Suprapubic skin (tissue), 4 donors: Measurements from ENCODE around the gene ATXN10. TPM values are rescaled to one million over a fixed set of nuclear protein-coding genes. Genes with fewer than 3 reads are reported as not detected.
"Not testable (repeated sequence)": the region's sequence is repeated elsewhere in the genome, so short reads cannot be mapped to it uniquely, and the experiment has no call there.

Source experiments
- DNase-seq, 2 donors: peaks; one replicate each; pipeline ENCODE4 v3.0.0-alpha.2; 2019; ENCODE audit warnings: low spot score in 2 of 2
- H3K27ac ChIP-seq: fragments of 200-600 bp; sonication (generic); one replicate; pipeline ENCODE4 v1.5.1; 2019
- H3K27me3 ChIP-seq: fragments of 200-600 bp; sonication (generic); one replicate; pipeline ENCODE4 v1.5.1; 2019
- H3K36me3 ChIP-seq: fragments of 200-600 bp; sonication (generic); one replicate; pipeline ENCODE4 v1.5.1; 2019
- H3K4me1 ChIP-seq: fragments of 200-600 bp; sonication (generic); one replicate; pipeline ENCODE4 v1.5.1; 2019
- H3K4me3 ChIP-seq: fragments of 200-600 bp; sonication (generic); one replicate; pipeline ENCODE4 v1.5.1; 2019; ENCODE audit warnings: mild to moderate bottlenecking
- H3K9me3 ChIP-seq: fragments of 200-600 bp; sonication (generic); one replicate; pipeline ENCODE4 v1.5.1; 2019
- CTCF ChIP-seq, 2 donors: fragments of 200-600 bp in 1 of 2; fragments of 450-650 bp in 1 of 2; sonication (generic) in 1 of 2; IDR thresholded peaks; one replicate each; pipeline ENCODE4 v1.5.1; 2016 to 2019; ENCODE audit warnings: antibody characterized with exemption in 2 of 2, mild to moderate bottlenecking in 1 of 2, moderate library complexity in 1 of 2
- EP300 ChIP-seq: sonication (generic); formaldehyde crosslinking; IDR thresholded peaks from one replicate; pipeline ENCODE4 v1.6.1; 2017; ENCODE audit warnings: antibody characterized with exemption
- POLR2A ChIP-seq, 2 donors: fragments of 450-650 bp; IDR thresholded peaks; one replicate each; pipeline ENCODE4 v1.6.1; 2017; ENCODE audit warnings: antibody characterized with exemption in 2 of 2, mild to moderate bottlenecking in 2 of 2, moderate library complexity in 2 of 2
- POLR2AphosphoS5 ChIP-seq, 3 donors: sonication (generic); formaldehyde crosslinking; IDR thresholded peaks; one replicate each; pipeline ENCODE4 v1.6.1; 2017; ENCODE audit warnings: antibody characterized with exemption in 3 of 3
- WGBS: methylation state at CpG from one replicate; pipeline ENCODE4 v1.1.5; 2018; 5-methylcytosine and 5-hydroxymethylcytosine counted together
- total RNA-seq, 4 donors: library from RNA; depleted of rRNA; stranded (reverse); fragments of >200 nt; gene quantifications; one replicate each; pipeline ENCODE4 v1.1.0, GENCODE V29; 2016

Gene ATXN10
- total RNA-seq = 10 to 100 TPM; 63.2 to 79.0 (median 68.8) TPM

GRCh38 chr22:45671783-45672563 lies at the start of gene ATXN10:
Gene ATXN10 (plus strand): TSS chr22:45671834. CDS start chr22:45672064, 230 bp downstream.
- Histone ChIP-seq H3K4me3 (peak within 1 kb of the TSS; percentile 73), H3K9me3 (no peaks in the 10 kb centered on the region), H3K27ac (peak within 1 kb of the TSS; percentile 84), H3K27me3 (no peaks in the 10 kb centered on the region), H3K36me3 (no peaks in the 10 kb centered on the region), H3K4me1 (peaks cover 26% of the 10 kb centered on the region)
- peak in 1 of 2 donors; percentile 71 for DNase-seq
- WGBS = 0% methylated on average over 16 of the region's 89 CpGs
- TF ChIP-seq POLR2AphosphoS5 (IDR thresholded peaks at IDR 0.05) (no peak), POLR2A (IDR thresholded peaks at IDR 0.05) (peak in 1 of 2 donors; percentile 14), EP300 (no peak)

DNA sequence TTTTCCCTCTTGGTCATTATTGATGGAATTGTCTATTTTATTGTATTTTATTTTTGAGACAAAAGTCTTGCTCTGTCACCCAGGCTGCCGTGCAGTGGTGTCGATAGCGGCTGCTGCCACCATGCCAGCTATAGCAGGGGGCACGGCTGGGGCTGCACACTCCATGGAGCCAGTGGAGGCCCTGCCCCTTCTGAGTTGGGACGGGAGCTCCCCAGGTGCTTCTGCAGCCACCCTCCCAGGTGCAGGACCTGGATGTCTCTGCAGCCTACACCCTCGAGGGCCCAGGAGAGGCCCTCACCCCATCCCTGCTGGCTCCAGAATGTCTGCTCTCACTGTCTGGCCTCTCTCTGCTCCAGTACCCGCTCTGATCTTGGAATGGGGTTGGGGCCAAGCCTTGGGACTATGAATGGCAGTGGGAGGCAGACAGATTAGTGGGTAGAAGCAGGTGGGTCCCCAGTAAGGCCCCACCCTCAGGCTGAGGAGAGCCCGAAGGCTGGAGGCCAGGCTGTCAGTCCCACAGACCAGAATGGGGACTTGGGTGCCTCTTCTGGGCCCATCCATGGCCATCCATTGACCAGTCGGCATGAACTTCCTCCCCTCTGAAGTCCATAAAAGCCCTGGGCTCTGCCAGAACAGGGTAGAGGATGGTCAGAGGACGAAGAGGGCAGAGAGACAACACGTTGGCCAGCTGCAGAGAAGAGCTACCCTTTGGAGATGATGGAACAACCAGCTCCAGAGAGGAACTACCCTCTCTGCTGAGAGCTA lies 49.6 kb upstream of the ATXN10 start:
- no peak for TF ChIP-seq EP300
- TF ChIP-seq POLR2AphosphoS5 (IDR thresholded peaks at IDR 0.05) = no peak
- no peak for TF ChIP-seq CTCF (IDR thresholded peaks at IDR 0.05)
- TF ChIP-seq POLR2A (IDR thresholded peaks at IDR 0.05) = no peak
- H3K27ac ChIP-seq = no peak overlapping the region
- 92% methylated on average over 7 of the region's 11 CpGs for WGBS

GRCh38 chr22:45623464-45624145 lies 48.0 kb upstream of the ATXN10 start:
- H3K9me3 ChIP-seq, H3K27me3 ChIP-seq, DNase-seq, H3K36me3 ChIP-seq, H3K27ac ChIP-seq, H3K4me3 ChIP-seq: not testable (repeated sequence)
- peaks cover 16% of the 10 kb centered on the region for H3K4me1 ChIP-seq
- 87% methylated on average over 3 of the region's 3 CpGs for whole genome bisulfite sequencing

More for the DNA sequence above, 49.6 kb upstream of the ATXN10 start:
- no peak for DNase-seq
- Histone ChIP-seq H3K27me3 (peaks cover 8% of the 10 kb centered on the region), H3K4me1 (peaks cover 16% of the 10 kb centered on the region), H3K9me3 (no peaks in the 10 kb centered on the region), H3K36me3 (no peaks in the 10 kb centered on the region), H3K4me3 (no peak overlapping the region)

GRCh38 chr22:45626198-45626651 lies 45.4 kb upstream of the ATXN10 start:
- Histone ChIP-seq H3K27me3 (peaks cover 19% of the 10 kb centered on the region), H3K9me3 (no peaks in the 10 kb centered on the region), H3K27ac (no peak overlapping the region), H3K36me3 (no peaks in the 10 kb centered on the region), H3K4me3 (peak overlapping the region; percentile 7), H3K4me1 (peaks cover 16% of the 10 kb centered on the region)
- TF ChIP-seq CTCF (IDR thresholded peaks at IDR 0.05) = no peak
- TF ChIP-seq POLR2AphosphoS5 (IDR thresholded peaks at IDR 0.05) = no peak
- TF ChIP-seq EP300 = no peak
- TF ChIP-seq POLR2A (IDR thresholded peaks at IDR 0.05) = no peak
- 48% methylated on average over 22 of the region's 22 CpGs for WGBS
- DNase-seq = no peak

DNA sequence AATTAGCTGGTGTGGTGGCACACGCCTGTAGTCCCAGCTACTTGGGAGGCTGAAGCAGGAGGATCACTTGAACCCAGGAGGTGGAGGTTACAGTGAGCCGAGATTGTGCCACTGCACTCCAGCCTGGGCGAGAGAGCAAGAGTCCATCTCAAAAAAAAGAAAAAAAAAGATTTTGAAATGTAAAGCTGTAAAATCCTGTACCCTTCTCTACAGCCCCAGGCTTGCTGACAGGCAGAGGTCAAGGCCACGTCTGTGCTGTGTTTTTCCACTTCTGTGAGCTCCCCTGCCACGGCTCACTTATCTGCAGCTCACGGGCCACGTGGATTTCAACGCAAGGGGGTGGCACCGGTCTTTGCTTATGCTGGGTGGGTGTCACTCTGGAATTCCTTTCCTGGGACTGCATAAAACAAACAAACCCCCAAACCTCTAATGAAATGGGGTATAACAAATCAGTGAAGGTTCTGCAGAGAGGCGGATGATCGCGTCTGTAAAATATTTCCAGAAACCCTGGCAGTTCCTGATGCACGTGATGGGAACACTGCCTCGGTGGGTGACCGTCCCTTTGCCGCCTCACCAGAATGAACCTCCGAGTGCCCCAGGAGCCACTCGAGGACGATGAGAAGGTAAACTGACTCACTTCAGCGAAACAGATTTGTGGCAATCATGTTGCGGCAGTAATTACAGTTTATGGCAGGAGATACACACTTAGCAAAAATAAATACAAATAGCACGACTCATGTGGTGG lies 44.0 kb upstream of the ATXN10 start:
- Histone ChIP-seq H3K27ac (no peak overlapping the region), H3K4me3 (no peak overlapping the region), H3K36me3 (no peaks in the 10 kb centered on the region), H3K4me1 (peaks cover 16% of the 10 kb centered on the region), H3K27me3 (peaks cover 28% of the 10 kb centered on the region), H3K9me3 (no peaks in the 10 kb centered on the region)
- 89% methylated on average over 22 of the region's 22 CpGs for WGBS
- TF ChIP-seq POLR2A (IDR thresholded peaks at IDR 0.05) (no peak), CTCF (IDR thresholded peaks at IDR 0.05) (no peak), EP300 (no peak), POLR2AphosphoS5 (IDR thresholded peaks at IDR 0.05) (no peak)
- no peak for DNase-seq
